GM15510 (cell line): ENCODE data around the gene ELOVL1.

Experiments used
- POLR2A ChIP-seq: IDR thresholded peaks from 3 replicates; pipeline ENCODE4 v1.6.1; 2011; ENCODE audit warnings: borderline replicate concordance; ENCODE audit not compliant: insufficient read length; ENCODE audit errors: extremely low read depth

The ELOVL1 gene

DNA sequence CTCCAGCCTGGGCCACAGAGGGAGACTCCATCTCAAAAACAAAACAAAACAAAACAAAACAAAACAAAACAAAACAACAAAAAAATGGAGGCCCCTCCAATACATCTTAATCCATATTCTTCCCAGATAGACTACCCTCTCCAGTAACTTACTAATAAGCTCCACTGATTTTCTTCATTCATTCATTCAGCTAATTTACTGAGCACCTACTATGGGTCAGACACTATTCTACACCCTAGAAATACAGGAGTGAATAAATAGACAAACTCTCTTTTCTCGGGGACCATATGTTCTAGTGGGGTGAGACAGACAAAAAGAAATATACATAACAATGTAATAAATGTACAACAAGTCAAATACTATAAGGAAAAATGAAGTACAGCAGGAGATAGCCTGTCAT, 16.8 kb downstream of the ELOVL1 start:
- TF ChIP-seq POLR2A: no peak

DNA sequence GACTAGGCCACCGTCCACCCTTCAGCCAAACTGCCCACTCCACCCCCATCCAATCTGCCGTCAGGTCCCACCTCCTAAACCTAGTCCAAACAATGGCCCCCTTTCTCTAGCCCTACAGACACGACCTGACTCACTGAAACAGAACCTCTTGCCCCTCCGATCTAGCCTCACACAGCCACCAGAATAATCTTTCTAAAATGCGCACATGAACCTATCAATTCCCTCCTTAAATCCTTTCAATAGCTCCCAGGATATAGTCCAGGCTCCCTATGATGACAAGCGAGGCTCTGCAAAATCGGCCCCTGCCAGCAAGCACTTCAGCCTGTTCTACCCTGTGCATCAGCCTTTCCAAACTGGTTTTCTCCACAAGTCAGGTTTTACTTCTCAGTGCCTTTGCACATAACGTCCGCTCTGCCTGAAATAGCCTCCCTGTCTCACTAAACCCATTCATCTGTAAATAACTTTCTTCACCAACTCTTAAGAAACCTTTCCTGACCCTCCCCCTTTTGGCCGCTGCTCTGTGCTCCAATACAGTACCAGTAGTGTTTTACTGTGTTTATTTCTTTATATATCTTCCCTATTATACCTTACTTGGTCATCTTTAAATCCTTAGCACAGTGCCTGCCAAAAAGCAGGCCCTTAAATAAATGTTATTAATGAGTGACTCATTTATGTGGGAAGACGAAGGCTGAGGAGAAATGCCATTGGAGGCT, 18.1 kb downstream of the ELOVL1 start:
- no peak for TF ChIP-seq POLR2A

DNA sequence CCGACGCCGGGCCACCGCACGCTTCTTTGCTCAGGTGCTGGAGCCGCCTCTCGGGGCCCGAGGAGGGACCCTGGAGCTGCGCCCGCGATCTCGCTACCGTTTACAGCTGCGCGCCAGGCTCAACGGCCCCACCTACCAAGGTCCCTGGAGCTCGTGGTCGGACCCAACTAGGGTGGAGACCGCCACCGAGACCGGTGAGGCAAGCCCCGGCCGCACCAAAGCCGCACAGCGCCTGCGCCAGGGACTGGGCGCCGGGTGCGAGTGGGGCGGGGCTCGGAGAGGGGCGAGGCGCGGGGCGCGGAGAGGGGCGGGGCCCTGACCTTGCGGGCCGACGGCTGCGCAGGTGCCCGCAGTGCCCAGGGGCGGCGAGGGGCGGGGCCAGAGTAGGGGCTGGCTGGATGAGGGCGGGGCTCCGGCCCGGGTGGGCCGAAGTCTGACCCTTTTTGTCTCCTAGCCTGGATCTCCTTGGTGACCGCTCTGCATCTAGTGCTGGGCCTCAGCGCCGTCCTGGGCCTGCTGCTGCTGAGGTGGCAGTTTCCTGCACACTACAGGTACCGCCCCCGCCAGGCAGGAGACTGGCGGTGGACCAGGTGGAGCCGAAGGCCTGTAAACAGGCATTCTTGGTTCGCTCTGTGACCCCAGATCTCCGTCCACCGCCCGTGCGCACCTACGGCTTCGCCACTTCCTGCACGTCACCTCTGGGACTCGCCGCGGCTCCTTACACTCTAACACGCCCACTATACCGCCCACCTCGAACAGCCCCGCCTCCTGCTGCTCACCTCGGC, 18.8 kb downstream of the ELOVL1 start:
- no peak for TF ChIP-seq POLR2A

DNA sequence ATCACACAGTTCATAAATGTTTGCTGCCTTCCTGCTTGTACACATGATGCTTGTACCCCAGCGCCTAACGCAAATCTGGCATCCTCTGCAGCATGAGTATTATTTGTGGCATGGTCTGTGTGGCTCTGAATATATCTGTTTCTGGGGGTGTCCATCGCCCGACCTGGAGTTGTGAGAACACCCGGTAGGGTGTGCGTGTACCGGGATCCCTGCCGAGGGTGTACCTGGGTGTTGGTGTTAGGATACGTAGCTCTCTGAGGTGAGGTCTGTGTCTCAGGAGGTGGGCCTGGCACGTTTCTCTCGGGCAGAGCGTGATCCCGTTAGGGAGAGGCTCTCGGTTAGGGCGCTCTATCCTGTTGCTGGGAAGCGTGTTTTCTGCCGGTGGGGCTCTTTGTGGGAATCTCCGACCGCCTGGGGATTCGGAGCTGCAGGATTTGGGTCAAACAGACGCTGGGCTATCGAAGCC, 19.4 kb downstream of the ELOVL1 start:
- no peak for TF ChIP-seq POLR2A

DNA sequence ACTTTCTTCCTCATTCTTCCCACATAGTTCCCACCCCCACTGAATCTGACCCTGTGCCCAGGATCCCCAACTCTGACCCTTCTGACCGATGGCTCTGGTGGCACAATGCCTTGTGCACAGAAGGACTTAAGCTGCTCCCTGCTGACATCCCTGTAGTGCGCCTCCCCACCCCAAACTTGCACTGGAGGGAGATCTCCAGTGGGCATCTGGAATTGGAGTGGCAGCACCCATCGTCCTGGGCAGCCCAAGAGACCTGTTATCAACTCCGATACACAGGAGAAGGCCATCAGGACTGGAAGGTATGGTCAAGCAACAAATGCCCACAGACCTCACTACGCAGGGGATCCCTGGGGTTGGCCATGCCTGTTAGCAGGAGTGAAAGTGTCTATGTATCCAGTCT, 21.2 kb downstream of the ELOVL1 start:
- no peak for TF ChIP-seq POLR2A

DNA sequence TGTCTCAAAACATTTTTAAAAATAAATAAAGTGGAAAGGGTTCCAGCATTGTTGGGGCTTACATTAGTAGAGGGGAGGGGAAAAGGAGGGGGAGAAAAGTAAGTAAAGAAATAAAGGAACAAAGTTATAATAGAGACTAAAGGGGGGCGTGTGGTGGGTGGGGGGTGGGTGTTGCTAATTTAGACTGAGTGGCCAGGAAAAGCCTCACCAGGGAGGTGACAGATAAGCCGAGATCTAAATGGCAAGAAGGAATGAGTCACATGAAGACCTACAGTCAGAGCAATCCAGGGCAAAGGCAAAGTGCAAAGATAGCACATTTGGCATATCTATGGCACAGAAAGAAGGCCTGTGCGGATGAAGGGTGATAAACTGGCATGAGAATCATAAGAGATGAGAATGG, 22.7 kb downstream of the ELOVL1 start:
- TF ChIP-seq POLR2A: no peak

DNA sequence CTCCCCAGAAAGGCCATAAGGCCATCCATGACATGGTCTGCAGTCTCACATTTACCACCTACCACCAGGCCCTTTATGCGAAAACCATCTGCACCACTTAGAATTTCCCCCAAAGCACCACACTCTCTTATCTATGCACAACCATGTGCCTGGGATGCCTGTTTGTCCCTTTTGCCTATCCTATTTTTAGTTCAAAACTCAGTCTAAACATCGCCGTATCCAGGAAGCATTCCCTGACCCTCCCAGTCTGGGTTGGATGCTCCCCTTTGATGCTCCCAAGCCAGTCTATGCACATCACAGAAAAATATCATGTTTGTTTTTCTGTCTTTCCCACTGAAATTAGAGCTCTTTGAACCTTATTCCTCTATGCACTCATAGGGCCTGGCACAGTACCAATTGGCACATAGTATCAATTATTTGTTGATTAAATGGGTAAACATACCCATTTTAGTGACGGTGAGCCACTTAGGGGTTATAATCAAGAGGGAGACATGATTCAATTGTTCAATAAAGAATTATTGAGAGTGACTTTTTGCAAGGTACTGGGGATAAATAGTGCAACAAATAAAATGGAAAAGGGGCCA, 23.5 kb downstream of the ELOVL1 start:
- TF ChIP-seq POLR2A: no peak

DNA sequence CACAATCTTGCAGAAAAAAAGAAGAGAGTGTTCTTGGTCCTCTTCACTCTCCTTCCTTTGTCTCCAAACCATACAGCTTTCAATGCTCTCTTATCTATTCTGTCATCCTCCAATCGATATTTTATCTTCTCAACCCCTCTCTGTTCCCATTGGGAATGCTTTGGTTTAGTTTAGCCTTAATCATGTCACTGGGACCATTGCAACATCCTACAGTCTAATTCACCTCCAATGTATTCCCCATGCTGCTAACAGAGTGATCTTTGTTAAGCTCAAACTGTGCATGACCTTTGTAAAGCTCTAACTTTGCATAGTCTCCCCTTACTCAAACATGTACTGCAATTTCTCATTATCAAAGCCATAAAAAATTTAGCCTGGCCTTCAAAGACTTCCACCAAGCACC, 27.3 kb downstream of the ELOVL1 start:
- no peak for TF ChIP-seq POLR2A

DNA sequence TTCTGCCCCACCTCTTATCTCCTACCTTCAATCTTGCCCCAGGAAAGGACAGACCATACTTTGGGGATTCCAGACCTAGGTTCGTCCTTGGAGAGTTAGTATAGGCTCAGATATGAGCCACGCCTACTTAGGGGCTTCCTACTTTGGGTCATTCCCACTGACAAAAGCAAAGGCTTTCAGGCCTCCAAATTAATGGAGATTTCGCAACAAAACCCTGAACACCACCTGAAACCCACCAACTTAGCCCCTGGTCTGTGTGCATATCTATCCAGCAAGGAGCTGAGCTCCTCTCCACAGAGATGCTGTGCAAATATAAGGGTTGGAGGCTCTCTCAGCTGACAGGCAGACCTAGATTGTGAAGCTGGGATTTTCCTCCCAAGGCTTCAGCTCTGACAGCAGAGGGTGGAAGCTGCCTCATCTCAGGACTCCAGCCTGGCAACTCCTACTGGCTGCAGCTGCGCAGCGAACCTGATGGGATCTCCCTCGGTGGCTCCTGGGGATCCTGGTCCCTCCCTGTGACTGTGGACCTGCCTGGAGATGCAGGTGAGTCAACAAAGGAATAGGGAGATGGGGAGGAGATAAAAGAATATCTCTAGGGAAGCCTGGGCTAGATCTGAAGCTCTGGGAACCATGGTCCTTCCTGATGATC, 28.1 kb downstream of the ELOVL1 start:
- TF ChIP-seq POLR2A: no peak

DNA sequence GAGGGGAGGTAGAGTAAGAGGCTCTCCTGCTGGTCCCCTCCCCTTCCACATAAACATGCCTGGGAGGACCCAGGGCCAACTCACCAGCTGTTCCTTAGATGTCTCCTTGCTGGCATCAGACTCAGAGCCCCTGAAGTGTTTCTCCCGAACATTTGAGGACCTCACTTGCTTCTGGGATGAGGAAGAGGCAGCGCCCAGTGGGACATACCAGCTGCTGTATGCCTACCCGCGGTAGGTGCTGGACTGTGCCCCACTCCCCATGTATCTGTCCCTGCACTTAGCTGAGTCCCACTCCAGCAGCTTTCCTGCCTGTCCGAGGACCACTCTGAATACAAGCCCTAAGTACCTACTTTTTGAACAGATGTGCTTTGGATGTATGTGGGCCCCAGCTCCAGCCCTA, 29.8 kb downstream of the ELOVL1 start:
- TF ChIP-seq POLR2A: no peak

DNA sequence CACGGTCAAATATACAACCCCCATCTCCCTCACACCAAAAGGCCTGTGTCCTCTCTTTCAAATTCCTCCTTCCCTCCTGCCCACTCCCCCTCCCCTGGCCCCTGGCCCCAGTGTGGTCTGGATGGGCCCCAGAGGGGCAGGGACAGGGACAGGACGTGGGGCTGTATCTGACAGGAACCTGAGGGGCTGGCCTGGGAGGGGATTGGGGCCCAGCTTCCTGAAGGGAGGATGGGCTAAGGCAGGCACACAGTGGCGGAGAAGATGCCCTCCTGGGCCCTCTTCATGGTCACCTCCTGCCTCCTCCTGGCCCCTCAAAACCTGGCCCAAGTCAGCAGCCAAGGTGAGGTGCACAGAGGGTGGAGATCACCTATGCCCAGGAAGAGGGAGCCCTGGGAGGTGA, 30.2 kb downstream of the ELOVL1 start, which contains the start of gene MPL:
TSS of gene MPL (plus strand) at position 231 of the 400 bp plus-strand sequence. CDS start at position 262, 31 bp downstream.
- no peak for TF ChIP-seq POLR2A

DNA sequence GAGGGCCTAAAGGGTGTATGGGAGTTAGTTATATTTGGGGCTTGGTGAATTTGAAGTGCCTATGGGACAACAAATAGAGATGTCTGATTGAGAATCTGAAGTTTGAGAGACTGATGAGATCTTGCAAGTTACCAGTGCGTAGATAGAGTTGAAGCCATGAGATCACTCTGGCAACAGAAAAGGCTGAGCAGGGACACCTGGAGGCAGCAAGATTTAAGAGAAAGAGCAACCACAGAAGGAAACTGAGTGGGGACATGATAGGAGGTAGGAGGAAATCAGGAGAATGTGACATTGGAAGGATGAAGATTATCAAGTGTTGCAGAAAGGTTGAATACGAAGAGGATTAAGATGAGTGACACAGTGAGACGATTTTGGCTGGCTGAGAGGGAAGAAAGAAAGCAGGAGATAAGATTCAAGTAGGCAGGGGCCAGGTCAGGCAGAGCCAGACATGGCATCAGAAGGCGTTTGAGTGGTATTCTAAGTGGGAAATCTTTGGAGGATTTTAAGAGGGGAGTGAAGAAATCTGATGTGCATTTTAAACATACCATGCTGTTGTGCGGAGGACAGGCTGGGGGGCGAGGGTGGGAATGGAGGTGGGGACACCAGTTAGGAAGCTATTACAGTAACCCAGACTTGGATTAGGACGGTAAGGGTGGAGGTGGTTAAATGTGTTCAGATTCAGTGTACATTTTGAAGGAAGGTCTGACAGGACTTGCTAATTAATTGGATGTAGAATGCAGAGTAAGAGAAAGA, 33.2 kb downstream of the ELOVL1 start:
- TF ChIP-seq POLR2A: no peak

DNA sequence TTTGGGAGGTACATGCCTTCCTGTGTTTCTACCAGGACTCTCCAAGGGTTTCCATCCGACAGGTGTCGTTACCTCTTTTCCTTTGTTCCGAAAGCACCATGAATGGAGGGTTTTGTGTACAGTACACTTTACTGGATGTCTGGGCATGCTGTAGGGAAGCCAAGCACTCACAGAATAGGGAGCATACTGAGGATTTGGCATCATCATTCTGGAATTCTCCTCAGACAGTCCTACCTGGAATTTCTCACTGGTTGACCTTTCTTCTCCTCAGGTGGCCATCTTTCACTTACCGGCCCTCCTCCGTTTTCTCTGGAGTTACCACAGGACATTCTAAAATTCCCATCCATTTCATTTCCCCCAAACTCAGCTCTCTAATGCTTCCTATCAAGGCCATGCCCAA, 36.1 kb downstream of the ELOVL1 start:
- TF ChIP-seq POLR2A: no peak

DNA sequence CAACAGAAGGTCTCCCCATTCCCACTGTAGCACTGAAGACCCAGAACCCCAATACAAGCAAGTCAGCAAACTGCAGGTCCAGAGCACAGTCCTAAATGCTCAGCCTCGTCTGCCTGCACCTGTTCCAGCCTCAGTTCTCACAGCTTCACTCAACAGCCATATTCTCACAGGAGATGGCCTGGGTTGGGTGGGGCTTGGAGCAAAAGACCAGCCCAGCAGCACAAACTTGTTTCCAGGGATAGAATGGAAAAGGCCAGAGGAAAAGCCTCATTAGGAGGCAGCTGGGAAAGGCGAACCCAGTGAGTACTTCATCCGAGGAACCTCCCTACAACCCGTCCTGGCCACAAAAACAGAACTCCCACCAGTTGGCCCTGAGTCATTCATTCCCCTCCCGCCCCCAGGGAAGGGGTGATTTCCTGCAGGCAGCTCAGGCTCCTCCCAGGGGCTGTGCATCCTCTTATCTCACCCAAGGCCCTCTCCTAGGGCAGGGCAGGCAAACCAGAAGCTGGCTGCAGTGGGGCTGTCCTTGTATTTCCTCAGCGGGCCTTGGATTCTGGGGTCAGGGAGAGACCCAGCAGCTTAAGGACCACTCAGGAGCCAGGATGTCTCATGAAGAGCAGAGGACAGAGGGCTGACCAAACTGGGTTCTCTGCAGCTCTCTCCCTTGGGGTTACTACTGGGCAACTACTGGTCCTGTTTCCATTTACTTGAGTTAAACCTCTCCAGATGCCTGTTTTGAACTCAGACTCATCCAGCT, 37.6 kb downstream of the ELOVL1 start:
- TF ChIP-seq POLR2A: no peak

DNA sequence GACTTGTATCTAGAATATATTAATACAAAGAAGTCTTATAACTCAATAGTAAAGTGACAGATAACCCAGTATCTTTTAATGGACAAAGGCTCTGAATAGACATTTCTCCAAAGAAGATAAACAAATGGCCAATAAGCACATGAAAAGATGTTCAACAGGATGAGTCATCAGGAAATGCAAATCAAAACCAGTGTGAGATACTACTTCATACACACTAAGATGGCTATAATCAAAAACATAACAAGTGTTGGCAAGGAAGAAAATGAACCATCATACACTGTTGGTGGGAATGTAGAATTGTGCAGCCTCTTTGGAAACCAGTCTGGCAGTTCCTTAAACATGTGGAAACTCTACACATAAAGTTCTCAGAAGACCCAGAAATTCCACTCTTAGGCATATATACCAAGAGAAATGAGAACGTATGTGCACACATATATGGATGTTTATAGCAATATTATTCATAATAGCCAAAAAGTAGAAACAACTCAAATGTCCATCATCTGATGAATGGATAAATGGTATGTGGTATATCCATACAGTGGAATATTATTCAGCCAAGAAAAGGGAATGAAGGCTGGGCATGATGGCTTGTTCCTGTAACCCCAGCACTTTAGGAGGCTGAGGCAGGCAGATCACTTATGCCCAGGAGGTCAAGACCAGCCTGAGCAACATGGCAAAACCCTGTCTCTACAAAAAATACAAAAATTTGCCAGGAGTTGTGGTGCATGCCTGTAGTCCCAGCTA, 40.1 kb downstream of the ELOVL1 start:
- no peak for TF ChIP-seq POLR2A
